ENCODE data around the gene ANO1.

The ANO1 gene

DNA sequence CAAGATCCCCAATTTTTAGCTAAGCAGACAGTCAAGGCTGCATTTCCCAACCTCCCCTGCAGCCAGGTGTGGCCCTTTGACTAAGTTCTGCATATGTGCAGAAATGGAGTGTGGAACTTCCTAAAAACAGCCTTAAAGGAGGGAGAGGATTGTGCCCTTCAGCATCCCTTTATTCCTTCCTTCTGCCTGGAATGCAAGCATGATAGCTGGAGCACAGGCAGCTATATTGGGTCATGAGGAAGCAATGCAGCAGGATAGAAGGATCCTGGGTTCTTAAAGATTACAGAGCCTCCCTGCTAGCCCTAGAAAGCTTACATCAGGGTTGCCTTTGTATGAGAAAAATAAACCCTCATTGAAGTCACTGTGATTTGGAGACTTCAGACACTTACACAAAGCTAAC lies 154.9 kb downstream of the ANO1 start:
- H3K4me3 ChIP-seq (ENCODE audit: control insufficient read depth, low read depth, low read length) = no peak overlapping the region
- no peak for TF ChIP-seq CTCF (IDR thresholded peaks at IDR 0.05; ENCODE audit: control insufficient read depth, insufficient read depth, low read depth, low read length, missing control alignments)
- no peak for DNase-seq (ENCODE audit: low read depth)

DNA sequence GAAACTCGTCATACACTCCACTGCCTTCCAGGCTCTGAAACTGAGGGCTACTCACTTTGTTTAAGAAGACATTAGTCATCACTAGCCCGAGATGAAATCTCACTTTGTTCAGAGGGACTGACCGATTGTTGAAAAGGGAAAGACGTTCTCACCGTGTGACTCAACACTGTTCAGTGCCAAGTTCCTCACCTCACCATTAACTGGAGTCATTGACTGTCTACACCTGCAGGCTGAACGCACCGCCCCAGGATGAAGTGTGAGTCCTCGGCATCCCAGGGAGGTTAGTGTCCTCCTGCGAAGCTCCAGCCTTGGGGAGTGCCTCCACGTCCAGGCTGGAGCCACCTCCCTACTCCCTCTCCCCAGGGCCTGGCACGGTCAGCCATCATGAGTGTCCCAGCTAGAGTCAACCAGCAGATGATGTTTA lies 155.4 kb downstream of the ANO1 start:
- TF ChIP-seq CTCF (IDR thresholded peaks at IDR 0.05; ENCODE audit: control insufficient read depth, insufficient read depth, low read depth, low read length, missing control alignments) = no peak
- DNase-seq (ENCODE audit: low read depth) = peak; percentile 45
- H3K4me3 ChIP-seq (ENCODE audit: control insufficient read depth, low read depth, low read length) = no peak overlapping the region

GRCh38 chr11:70233962-70234361 lies 155.8 kb downstream of the ANO1 start:
- H3K4me3 ChIP-seq (ENCODE audit: control insufficient read depth, low read depth, low read length) = no peak overlapping the region
- no peak for TF ChIP-seq CTCF (IDR thresholded peaks at IDR 0.05; ENCODE audit: control insufficient read depth, insufficient read depth, low read depth, low read length, missing control alignments)
- DNase-seq (ENCODE audit: low read depth) = no peak
